PC-9 (cell line): ENCODE data around the gene AOAH. TPM values are rescaled to one million over a fixed set of nuclear protein-coding genes. Genes with fewer than 3 reads are reported as not detected.

Experiments
- BruUV-seq: library from RNA; stranded (reverse); fragments of 400-500 nt; replicated peaks from 2 replicates; lab custom pipeline; 2021; lab: Mats Ljungman, UMichigan
- CTCF ChIA-PET: fragments of 300-600 bp; sonication (Branson Sonifier 250); formaldehyde crosslinking; loops from one replicate; lab custom pipeline; 2022; ENCODE audit warnings: antibody characterized with exemption; lab: Charles Lee
- POLR2A ChIA-PET: fragments of 300-600 bp; sonication (Branson Sonifier 250); formaldehyde crosslinking; loops from one replicate; lab custom pipeline; 2022; ENCODE audit warnings: antibody characterized with exemption; ENCODE audit not compliant: unreplicated experiment; lab: Charles Lee
- DNase-seq, 2 experiments: peaks; one replicate each; pipeline versions ENCODE4 v3.0.0 to v3.0.0-alpha.2; 2015 to 2022; ENCODE audit warnings: mixed read lengths in 1 of 2
- H2AFZ ChIP-seq: fragments of 200-600 bp; sonication (generic); 2 replicates; pipeline ENCODE4 v1.8.1; 2017; ENCODE audit warnings: antibody characterized with exemption
- H3F3A ChIP-seq: fragments of 200-600 bp; sonication (generic); 2 replicates; pipeline ENCODE4 v1.8.1; 2017; ENCODE audit warnings: antibody characterized with exemption, mild to moderate bottlenecking, low read depth; ENCODE audit not compliant: insufficient read depth
- H3K27ac ChIP-seq: fragments of 200-600 bp; sonication (generic); 2 replicates; pipeline ENCODE4 v1.6.1; 2016; ENCODE audit warnings: mixed run types
- H3K27me3 ChIP-seq: fragments of 200-600 bp; sonication (generic); 2 replicates; pipeline ENCODE4 v1.6.1; 2016; ENCODE audit warnings: low read depth, mixed run types; ENCODE audit not compliant: insufficient read depth
- H3K36me3 ChIP-seq: fragments of 200-600 bp; sonication (generic); 2 replicates; pipeline ENCODE4 v1.6.1; 2016; ENCODE audit warnings: low read depth, mixed run types
- H3K4me1 ChIP-seq: fragments of 200-600 bp; sonication (generic); replicated peaks from 2 replicates; pipeline ENCODE4 v1.6.1; 2016; ENCODE audit warnings: mixed run types; ENCODE audit not compliant: insufficient read depth
- H3K4me2 ChIP-seq: fragments of 200-600 bp; sonication (generic); 2 replicates; pipeline ENCODE4 v1.6.1; 2017; ENCODE audit warnings: mixed run types
- H3K4me3 ChIP-seq: fragments of 200-600 bp; sonication (generic); 2 replicates; pipeline ENCODE4 v1.6.1; 2016; ENCODE audit warnings: mixed run types
- H3K79me2 ChIP-seq: fragments of 200-600 bp; sonication (generic); 2 replicates; pipeline ENCODE4 v1.6.1; 2017; ENCODE audit warnings: low read depth, mixed run types
- H3K9me2 ChIP-seq: fragments of 200-600 bp; sonication (generic); 2 replicates; pipeline ENCODE4 v1.8.1; 2017; ENCODE audit warnings: mild to moderate bottlenecking; ENCODE audit not compliant: insufficient read depth
- H3K9me3 ChIP-seq: fragments of 200-600 bp; sonication (generic); 2 replicates; pipeline ENCODE4 v1.8.1; 2016; ENCODE audit warnings: low read depth; ENCODE audit not compliant: insufficient read depth
- H4K20me1 ChIP-seq: fragments of 200-600 bp; sonication (generic); 2 replicates; pipeline ENCODE4 v1.8.1; 2017; ENCODE audit not compliant: insufficient read depth
- CTCF ChIP-seq: fragments of 200-600 bp; sonication (generic); conservative IDR thresholded peaks from 2 replicates; pipeline ENCODE4 v1.6.1; 2017; ENCODE audit warnings: mixed run types, antibody characterized with exemption, mild to moderate bottlenecking, moderate library complexity
- EZH2 ChIP-seq: fragments of 200-600 bp; sonication (generic); IDR thresholded peaks from 2 replicates; pipeline ENCODE4 v1.8.0; 2017; ENCODE audit warnings: antibody characterized with exemption, low read depth
- intact Hi-C: fragments of 100-400 bp; cut with micrococcal nuclease; formaldehyde crosslinking; loops from one replicate; pipeline ENCODE4 v1.10.0; 2022; ENCODE audit not compliant: unreplicated experiment
- total RNA-seq: library from RNA; stranded (reverse); gene quantifications from 2 replicates; pipeline ENCODE4 v1.2.3, GENCODE V29; 2021

AOAH gene
- total RNA-seq, 1 experiment from 2014 or later, result not detected

- H3K36me3 ChIP-seq, result no peaks in the 10 kb centered on the region
- no peak overlapping the region for H3K27ac ChIP-seq
- no peaks in the 10 kb centered on the region for H3K79me2 ChIP-seq
- peaks cover 4% of the 10 kb centered on the region; the same call in 1 of the 2 replicates for H3K9me2 ChIP-seq
- 0 out of 2 replicates have a peak, but pooled peaks cover 4% of the 10 kb centered on the region for H4K20me1 ChIP-seq
- no peaks in the 10 kb centered on the region for H3K4me1 ChIP-seq
- no TSS peak for BruUV-seq
- ChIA-PET CTCF (interaction anchor here (0.6 kb wide), 1 partner anchor 41 kb away, joined by 3 read pairs; no protein-coding TSS in a partner anchor), POLR2A (interaction anchor here (0.6 kb wide), 1 partner anchor 811 kb away, joined by 5 read pairs; no protein-coding TSS in a partner anchor)
- intact Hi-C loops, result no loop called here
- H3K4me2 ChIP-seq, result no peak overlapping the region
- no peaks in the 10 kb centered on the region; the same call in none of the 2 replicates for H3K27me3 ChIP-seq
- H3K9me3 ChIP-seq, result no peaks in the 10 kb centered on the region
- no peaks in the 10 kb centered on the region for H3F3A ChIP-seq
- no peak overlapping the region for H2AFZ ChIP-seq
- DNase-seq, result no peak
- no peak overlapping the region for H3K4me3 ChIP-seq
- no peak for TF ChIP-seq CTCF
- TF ChIP-seq EZH2, result no peak
These were observed 12.3 kb downstream of the AOAH start for GRCh38 chr7:36712015-36712414.

GRCh38 chr7:36711256-36711655 is 13.0 kb downstream of the AOAH start:
- H2AFZ ChIP-seq, result no peak overlapping the region
- H3K79me2 ChIP-seq, result no peaks in the 10 kb centered on the region
- TF ChIP-seq CTCF (no peak), EZH2 (no peak)
- intact Hi-C loops, result no loop called here
- DNase-seq, result no peak
- no peak overlapping the region for H3K4me3 ChIP-seq
- H3K9me2 ChIP-seq, result peaks cover 4% of the 10 kb centered on the region; the same call in 1 of the 2 replicates
- no peak overlapping the region for H3K27ac ChIP-seq
- 0 out of 2 replicates have a peak, but pooled peaks cover 4% of the 10 kb centered on the region for H4K20me1 ChIP-seq
- ChIA-PET CTCF (no interaction called here), POLR2A (no interaction called here)
- BruUV-seq, result no TSS peak
- no peak overlapping the region for H3K4me2 ChIP-seq
- no peaks in the 10 kb centered on the region for H3K9me3 ChIP-seq
- no peaks in the 10 kb centered on the region for H3K4me1 ChIP-seq
- no peaks in the 10 kb centered on the region for H3K36me3 ChIP-seq
- no peaks in the 10 kb centered on the region for H3F3A ChIP-seq
- H3K27me3 ChIP-seq, result no peaks in the 10 kb centered on the region; the same call in none of the 2 replicates

- H3K4me2 ChIP-seq, result no peak overlapping the region
- ChIA-PET POLR2A (no interaction called here), CTCF (interaction anchor here (0.5 kb wide), 1 partner anchor 755 kb away, joined by 17 read pairs; no protein-coding TSS in a partner anchor)
- no peaks in the 10 kb centered on the region for H3K9me3 ChIP-seq
- H3K36me3 ChIP-seq, result no peaks in the 10 kb centered on the region
- no peak overlapping the region for H3K4me3 ChIP-seq
- no peaks in the 10 kb centered on the region for H3K4me1 ChIP-seq
- H2AFZ ChIP-seq, result no peak overlapping the region
- BruUV-seq, result no TSS peak
- peaks cover 4% of the 10 kb centered on the region; the same call in 1 of the 2 replicates for H3K9me2 ChIP-seq
- no peak overlapping the region for H3K27ac ChIP-seq
- intact Hi-C loops, result no loop called here
- no peaks in the 10 kb centered on the region; the same call in none of the 2 replicates for H3K27me3 ChIP-seq
- no peaks in the 10 kb centered on the region for H3K79me2 ChIP-seq
- DNase-seq, result no peak
- TF ChIP-seq EZH2 (no peak), CTCF (no peak)
- 0 out of 2 replicates have a peak, but pooled peaks cover 4% of the 10 kb centered on the region for H4K20me1 ChIP-seq
- no peaks in the 10 kb centered on the region for H3F3A ChIP-seq
These were observed 14.0 kb downstream of the AOAH start for GRCh38 chr7:36710186-36710791.
